Superior temporal gyrus (tissue), 1 donor: ENCODE data around the gene NOL4L.
A peak's percentile ranks its signal among the peaks of the same experiment; 100 is the strongest.

Experiments used
- DNase-seq: peaks from one replicate; pipeline ENCODE4 v3.0.0-alpha.2; 2016; ENCODE audit errors: extremely low spot score

NOL4L gene

DNA sequence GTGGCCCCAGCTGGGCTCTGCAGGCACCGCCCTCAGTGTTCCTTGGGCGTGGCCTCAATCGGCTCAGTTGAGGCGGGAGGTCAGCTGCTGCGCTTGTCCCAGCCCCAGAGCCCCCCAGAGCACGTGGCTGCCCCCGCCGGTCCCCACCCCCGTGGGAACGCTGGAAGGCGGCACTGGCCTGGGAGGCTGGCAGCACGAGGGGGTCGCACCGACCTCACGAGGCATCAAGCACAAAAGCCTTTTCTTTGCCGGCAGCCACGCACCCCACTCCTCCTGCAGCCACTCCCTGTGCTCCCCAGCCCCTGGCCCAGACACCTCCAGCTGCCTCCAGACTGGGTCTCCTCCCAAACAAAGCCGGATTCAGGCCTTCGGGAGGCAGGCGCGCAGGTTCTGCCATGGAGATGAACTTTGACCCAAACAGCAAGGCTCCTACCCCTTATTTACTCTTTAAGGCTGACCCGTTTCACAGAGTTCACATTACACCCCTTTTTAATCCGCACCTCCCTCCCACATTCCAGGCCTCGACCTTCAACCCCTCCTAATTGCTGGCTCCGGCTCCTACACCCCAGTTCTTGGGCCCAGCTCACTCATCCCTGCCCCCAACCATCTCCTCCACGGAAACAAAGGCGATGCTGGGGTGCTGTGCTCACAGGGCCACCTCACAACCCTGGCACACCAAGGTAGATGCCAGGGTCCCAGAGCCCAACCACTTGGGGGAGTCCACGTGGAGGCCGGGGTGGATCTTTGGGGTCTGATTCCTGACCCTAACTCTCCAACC lies 111.7 kb downstream of the NOL4L start:
- DNase-seq, result no peak

DNA sequence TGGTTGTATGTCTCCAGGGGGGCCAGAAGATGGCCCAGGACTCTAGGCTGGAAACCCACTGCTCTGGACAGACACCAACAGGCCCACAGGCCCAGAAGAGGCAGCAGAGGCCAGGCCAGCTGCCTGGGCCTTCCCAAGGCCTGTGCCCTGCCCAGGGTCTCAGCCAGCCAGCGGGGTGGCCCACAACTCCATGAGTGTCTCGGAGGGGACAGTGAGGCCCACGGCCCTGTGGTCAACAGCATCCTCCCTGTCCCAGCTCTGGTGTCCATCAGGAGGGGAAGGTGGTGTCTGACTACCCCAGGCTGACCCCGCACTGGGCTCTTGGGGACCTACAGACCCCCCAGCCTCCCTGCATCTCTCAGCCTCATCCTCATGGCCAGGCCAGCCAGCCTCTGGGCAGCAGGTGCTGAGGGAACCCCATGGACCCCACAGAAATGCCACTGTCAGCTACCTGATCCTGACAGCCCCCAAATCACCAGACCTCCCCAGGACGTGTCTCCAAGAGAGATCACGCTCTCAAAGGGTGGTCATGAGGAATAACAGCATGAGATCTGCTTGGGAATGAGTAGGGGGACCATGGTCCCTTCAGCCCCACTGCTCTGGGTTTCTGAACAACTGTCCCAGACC lies 112.4 kb downstream of the NOL4L start:
- no peak for DNase-seq

DNA sequence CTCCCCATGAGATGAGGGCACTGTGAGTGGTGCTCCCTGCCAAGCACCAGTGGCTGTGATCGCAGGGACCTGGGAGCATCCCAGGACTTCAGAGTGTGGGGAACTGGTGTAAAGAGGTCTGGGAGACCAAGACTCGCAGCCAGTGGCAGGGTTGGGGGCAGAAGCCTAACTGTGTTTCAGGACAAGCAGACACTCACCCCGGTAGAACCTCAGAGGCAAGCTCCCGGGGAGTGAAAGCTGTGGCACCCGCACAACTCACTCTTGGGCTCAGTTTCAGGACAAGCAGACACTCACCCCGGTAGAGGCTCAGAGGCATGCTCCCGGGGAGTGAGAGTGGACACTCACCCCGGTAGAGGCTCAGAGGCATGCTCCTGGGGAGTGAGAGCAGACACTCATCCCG lies 114.2 kb downstream of the NOL4L start:
- DNase-seq, result no peak

DNA sequence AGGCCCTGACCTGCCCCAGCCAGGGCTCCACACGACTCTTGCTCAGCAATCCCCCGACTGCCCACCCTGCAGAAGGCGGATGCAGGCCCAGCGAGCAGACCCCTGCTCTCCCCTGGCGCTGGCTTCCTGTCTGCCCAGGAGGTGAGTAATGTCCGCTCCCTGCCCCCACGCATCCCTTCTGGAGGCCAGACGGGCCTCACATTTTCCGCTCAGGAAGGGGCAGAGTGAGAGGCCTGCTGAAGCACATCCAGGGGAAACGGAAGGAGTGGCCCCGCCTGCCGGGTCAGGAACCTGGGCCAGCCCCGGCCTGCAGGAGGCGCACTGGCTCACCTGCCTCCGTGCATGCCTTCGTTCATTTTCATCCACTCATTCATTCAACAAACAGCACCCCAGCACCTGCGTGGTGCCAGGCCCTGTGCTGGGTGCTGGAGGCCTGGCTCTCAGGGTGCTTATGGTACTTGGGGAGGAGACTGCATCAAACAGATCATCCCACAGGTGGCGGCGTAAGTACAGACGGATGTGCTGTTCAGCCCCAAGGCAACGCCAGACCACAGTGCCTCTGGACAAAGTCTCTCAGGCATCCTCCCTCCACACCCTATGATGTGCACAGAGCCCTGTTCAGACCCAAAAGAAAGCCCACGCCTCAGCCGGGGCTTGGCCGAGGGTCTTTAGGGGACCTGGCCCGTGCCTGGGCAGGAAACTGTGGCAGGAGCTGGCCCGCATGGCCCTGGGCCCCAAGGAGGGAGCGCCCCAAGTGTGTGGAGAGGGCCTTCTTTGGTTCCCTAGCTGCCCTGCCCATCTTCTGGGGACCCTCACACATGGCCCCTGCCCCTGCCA lies 114.9 kb downstream of the NOL4L start:
- DNase-seq, result no peak

DNA sequence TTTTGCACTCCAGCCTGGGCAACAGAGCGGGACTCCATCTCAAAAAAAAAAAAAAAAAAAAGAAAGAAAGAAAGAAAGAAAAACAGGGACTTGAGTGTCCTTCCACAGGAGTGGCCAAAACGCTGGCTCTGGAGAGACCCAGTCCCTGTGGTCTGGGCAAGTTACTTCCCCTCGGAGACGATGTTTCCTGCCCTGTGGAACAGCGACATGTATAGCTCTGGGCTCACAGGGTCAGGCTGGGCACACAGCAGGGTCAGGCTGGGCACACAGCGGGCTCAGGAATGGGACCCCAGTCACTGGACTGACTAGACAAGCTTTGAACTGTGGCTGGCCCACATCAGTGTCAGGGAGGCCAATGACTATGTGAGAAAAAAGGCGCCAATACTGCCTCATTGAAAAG lies 116.3 kb downstream of the NOL4L start:
- DNase-seq, result no peak

DNA sequence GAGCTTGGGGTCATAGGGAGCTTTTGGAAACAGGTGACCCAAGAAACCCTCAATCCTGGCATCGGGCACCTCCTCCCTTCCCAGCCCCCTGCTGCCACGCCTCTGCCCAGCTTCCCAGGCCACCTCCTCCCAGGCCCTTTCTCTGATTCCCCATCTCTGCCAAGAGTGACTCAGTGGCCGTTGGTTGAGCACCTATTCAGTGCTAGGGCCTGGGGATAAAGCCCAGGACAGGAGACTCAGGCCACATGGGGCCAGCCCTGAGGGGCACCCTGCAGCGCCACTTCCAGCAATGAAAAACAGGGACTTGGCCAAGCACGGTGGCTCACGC lies 116.9 kb downstream of the NOL4L start:
- no peak for DNase-seq

DNA sequence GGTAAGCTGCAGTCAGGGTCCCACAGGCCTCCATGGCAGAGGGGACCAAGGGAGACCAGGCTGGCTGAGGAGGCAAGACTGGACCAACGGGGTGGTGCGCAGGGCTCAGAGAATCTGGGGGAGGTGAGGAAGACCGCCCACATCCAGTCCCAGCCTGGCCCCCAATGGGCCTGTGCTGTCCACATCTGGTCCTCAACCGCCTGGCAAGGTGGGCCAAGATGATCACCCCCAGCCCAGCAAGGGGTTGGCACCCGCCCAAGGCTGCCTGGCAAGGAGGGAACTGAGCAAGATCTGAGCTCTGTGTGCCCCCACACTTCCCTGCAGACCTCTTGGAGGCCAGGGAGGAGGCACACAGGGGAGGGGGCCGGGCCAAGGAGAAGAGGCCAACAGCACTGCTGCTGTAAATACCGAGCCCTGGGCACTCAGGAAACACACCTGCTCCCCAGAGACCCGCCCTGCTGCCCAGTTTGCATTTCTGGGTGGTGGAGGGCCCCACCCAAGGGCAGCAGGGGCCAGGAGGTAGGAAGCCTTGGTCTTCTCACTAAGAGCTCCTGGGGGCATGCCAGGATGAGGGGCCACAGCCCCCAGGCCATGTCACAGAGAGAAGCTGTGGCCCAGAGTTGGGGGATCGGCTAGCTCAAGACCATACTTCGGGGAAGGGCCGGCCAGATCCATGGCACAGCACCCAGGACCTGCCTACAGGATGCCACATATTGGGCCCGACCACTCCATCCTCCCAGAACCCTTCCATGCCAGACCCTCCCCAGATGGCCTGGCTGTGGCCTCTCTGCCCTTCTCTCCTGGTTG lies 117.4 kb downstream of the NOL4L start:
- DNase-seq, result no peak

DNA sequence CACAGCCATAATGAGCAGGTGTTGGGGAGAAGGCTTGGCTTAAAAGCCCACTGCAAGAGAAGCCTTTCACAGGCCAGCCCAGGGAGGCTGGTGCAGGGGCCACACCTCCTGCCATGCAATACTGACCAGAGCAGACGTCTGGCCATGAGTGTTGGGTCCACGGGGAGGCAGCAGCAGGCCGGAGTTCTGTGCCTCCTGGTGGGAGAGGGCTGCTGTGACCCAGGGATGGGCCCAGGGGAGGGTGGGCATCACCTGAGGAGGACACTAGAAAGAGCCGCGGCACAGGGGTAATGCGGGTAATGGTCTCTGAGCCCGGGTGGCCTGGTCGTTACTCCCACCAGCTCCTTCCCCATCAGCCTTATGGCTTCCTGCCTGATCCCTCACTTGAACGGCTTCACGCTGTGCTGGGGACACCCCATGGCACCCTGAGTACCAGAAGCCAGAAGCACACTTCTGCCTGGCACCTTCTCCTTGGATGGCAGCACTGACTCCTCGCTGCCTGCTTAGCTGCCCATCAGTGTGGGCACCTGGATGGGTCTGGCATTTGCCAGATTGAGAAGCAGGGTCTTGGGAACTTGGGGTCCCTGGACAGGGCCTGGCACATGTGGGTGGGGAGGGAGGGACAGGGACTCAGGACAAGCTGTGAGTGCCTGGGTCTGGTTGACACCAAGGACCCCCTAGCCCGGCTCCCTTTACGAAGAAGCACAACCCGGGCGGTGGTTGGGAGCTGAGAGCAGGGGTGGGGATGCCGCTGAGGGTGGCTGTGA lies 118.2 kb downstream of the NOL4L start:
- DNase-seq, result peak; percentile 18

DNA sequence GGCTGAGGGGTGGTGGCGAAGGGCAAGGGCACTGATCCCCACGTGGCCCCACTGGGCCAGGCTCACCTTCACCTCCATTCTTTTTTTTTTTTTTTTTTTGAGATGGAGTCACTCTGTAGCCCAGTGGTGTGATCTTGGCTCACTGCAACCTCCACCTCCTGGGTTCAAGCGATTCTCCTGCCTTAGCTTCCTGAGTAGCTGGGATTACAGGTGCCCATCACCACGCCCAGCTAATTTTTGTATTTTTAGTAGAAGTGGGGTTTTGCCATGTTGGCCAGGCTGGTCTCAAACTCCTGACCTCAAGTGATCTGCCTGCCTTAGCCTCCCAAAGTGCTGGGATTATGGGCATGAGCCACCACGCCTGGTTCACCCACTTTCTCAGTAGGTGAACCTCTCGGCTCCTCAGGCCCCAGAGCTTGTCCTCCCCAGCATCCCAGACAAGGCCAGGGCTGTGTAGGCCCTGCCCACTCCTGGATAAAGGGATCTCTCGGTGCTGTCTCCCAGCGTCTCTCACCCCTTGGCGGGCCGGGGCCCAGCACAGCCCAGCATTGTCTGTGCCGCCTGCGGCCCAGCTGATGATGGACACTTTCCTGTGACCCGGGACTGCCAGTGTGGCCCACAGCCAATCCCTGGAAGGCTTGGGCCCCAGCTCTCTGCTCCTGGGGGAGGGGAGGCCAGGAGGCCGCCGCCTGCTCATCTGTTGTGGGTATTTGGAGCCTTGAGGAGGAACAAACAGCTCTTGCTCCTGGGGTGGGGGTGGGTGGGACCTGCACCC lies 119.0 kb downstream of the NOL4L start:
- peak; percentile 94 for DNase-seq

DNA sequence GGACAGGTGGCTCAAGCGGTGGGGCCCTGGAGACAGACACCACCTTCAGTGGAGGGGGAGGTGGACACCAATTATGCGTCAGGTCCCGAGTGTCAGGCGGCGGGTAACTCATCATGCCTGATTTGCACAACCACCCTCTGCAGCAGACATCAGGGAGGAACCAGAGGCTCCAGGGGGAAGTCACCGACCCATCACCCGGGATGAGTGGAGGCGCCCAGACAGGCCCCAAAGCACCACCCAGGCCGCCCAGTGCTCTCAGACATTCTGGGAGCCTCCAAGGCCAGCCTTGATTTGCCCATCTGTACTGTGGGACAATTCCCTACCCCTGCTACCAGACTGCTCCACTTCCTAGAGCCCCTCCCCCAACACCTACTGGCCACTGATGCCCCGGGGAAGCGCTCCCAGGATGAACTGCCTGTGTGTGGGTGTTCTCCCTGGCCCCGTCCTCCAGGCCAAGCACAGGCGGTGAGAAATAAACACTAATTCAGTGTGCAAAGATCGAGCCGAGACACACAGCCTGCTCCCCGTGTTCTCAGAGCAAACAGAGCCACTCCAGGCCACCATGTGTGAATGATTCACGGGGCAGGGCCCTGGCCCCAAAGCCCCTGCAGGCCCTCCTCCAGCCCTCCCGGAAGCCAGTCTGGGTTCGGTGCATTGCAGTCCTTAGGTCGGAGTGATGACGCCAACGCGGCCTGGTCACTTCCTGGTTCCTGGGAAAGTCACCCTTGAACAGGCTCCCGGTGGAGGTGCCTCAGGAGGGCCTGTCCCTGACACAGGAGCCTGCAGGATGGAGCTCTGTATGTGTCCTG lies 119.8 kb downstream of the NOL4L start:
- no peak for DNase-seq

DNA sequence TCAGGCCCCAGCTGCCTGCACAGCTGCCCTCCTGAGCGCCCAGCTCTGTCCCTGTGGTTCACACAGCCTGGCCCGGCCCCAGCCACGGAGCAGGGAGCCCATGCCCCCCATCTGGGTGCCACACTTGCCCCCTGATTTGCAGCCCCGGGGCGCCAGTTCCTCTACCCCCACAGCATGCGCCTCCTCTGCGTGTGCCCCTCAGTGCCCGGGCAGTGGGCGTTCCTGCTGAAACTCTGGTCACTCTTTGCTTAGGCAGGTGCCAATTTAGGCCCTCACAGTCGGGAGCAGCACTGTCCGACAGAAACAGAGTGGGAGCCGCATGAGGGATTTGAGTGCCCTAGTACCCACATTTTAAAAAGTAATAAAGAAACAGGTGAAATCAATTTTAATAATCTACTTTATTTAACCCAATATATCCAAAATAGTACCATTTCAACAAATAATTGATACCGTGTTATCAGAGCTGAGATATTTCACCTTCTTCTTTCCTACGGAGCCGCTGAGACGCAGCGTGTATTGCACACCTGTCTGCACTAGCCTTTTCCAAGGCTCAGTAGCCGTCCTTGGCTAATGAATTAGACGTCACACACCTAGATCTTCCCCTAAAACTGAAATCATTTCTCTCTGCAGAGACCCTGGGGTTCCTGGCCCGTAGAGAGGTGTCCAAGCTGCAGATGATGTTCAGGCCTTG lies 120.6 kb downstream of the NOL4L start:
- DNase-seq, result peak; percentile 25

DNA sequence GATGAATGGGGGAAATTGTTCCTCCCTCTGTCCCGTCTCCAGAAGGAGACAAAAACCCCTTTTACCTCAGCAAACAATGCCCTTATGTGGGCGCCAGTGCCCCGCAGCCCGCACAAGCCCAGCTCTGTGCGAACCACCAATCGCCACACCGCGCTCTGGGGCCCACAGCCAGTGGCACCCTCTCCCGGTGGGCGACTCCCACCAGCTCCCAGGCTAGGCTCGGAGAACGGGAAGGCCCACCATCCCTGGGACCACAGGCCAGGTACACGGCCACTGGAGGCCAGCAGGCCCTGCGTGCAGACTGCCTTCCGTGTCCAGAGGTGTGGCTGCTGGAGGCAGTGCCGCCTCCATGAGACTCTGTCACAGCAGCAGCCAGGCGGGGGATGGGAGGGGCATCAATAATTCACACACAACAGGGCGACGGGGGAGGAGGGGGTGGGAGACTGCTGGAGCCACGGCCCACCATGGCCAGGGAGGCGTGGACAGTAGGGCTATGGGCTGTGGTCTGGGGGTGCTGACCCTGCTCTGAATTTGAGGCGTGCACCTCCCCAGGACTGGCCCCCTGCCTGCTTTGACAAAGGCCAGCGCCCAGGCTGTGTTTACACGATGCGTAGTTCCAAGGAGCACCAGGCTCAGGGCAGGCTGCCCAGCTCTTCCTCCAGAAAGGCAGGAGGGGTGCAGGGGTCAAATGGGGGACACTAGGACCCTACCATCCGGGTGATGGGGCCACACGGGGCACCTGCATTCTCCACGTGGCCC lies 121.3 kb downstream of the NOL4L start:
- peak; percentile 96 for DNase-seq

DNA sequence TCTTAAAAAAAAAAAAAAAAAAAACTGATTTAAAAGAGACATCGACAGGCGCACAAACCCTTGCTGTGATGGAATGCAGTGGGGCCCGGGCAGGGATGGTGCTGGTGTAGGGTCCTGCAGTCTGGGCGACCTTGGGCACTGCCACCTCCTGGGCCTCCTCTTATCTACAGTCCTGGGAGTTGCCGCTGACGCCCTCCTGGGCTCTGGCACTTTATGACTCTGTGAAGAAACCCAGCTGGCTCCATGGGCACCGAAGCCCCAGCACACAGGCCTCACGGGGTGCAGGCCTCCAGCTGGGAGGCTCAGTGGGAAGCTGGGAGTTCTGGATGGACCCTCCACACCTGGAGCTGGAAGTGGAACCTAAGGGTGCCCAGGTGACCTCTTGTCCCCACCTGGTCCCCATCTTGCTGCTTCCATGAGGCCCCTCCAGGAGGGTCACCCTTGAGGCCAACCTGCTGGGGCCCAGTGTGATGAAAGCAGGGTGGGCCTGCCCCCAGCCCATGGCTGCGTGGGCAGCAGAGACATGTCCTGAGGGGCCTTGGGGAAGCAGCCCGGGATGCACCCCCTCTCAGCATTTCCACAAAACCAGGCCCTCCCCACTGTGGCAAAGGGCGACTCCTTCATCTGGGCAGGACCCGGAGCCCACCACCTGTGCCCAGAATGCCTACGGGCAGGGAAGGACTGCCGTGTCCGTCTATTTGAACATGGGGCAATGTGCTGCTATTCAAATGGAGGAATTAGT lies 122.1 kb downstream of the NOL4L start:
- peak; percentile 38 for DNase-seq

DNA sequence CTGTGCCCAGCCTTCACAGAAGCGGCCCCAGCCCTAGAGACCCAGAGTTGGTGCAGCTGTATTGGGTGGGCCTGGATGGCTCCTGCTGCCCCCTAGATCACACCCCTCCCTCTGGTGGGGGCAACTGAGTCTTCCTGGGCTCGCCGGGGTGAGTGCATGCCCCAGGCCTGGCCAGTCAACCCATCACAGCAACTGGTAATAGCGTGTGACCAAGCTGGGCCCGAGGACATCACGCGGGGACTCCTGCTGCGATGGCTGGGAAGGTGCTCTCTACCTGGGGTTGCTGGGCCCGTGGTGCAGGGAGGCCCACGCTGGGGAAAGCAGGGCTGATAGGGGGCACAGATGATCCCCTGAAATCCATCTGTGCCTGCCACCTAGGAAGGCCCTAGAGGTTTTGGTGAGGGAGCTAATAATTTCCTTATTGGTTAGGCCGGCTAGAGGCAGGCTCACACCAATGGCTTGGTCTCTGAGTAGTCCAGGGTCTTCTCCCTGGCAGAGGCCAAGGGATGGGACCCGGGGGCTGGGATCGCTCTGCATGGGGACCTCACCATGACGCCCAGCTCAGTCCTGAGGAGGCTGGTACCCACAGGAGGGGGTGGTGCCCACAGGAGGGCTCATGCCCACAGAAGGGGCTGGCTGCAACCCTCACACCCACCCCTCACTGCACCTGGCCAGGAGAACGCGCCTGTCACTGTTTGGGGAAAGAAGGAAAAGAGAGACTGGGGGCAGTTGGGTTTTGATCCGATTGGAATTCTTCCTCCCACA lies 123.1 kb downstream of the NOL4L start:
- no peak for DNase-seq

DNA sequence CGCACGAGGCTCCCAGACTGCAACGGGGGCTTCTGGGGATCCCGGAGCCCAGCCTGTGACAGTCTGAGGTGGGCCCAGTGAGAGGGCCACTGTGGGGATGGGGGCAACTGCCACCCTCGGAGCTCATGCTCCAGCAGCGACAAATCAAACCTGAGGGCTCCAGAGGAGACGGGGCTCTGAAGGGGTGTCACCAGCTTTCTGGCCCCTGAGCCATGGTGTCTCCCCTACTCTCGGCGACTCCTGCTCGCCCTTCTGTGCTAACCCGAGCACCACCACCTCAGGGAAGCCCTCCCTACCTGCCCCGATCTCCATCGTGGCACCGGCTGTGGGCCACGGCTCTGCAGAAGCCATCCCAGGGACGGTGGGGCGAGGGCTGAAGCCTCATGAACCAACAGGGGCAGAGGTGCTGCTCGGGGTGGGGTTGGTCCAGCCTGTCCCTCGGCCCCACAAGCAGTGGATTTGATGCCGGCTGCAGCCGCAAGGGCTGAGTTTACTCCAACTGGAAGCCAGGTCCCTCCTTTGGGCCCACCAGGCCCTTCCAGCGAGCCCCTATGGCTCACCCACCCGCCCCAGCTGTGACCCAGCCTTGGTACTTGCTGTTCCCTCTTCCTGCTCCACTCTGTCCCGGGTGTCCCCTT lies 124.3 kb downstream of the NOL4L start:
- DNase-seq, result no peak

DNA sequence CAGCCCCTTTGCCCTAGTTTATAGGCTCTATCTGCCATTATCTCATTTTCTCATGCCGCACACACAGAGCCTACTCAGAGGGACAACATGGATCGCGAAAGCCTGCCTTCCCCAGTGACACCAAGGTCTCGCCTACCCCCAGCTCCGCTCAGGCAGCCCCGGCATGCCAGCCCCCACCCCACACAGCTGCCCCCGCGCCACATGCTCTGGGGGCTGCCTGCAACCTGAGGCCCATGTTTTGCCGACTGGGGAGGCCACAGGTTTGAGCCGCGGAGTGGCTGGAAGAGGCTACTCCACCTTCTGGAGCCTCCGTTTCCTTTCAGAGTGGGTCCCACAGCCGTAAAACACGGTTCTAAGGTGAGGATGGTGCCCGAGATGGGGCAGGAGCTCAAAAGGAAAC lies 124.9 kb downstream of the NOL4L start:
- DNase-seq, result no peak
